ENCODE measurements around the gene NRXN3. TPM values are rescaled to one million over a fixed set of nuclear protein-coding genes. Genes with fewer than 3 reads are reported as not detected.

The NRXN3 gene
- total and polyA plus RNA-seq, 11 donors, result 0.19 to 2.2 (median 1.1) TPM

DNA sequence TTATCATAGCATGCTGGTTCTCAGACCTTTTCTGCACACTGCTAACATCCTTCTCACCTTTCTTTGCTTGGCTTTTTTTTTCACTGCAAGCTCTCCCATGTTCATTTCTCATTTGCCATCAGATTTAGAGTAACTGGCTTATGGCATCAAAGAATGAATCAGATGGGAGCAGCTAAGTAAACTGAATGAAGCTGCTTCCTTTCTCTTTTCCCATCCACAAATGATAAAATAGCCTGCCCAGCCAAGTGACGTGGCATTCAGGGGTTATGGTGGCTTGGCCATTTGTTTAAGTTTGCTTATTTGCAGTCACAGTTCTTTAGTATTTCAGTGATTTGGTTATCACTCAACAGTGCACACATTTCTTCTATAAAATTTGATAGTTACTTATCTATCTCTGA is 1332.6 kb downstream of the NRXN3 start:
- 50 to 71% (median 67%) methylated on average over 1 of the region's 1 CpG for WGBS, 4 donors
- TF ChIP-seq POLR2A (IDR thresholded peaks at IDR 0.05), result no peak
- TF ChIP-seq, protein P1, sequence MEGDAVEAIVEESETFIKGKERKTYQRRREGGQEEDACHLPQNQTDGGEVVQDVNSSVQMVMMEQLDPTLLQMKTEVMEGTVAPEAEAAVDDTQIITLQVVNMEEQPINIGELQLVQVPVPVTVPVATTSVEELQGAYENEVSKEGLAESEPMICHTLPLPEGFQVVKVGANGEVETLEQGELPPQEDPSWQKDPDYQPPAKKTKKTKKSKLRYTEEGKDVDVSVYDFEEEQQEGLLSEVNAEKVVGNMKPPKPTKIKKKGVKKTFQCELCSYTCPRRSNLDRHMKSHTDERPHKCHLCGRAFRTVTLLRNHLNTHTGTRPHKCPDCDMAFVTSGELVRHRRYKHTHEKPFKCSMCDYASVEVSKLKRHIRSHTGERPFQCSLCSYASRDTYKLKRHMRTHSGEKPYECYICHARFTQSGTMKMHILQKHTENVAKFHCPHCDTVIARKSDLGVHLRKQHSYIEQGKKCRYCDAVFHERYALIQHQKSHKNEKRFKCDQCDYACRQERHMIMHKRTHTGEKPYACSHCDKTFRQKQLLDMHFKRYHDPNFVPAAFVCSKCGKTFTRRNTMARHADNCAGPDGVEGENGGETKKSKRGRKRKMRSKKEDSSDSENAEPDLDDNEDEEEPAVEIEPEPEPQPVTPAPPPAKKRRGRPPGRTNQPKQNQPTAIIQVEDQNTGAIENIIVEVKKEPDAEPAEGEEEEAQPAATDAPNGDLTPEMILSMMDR (IDR thresholded peaks at IDR 0.05), result no peak
- Histone ChIP-seq H3K9me3 (no peaks in the 10 kb centered on the region), H3K36me3 (no peaks in the 10 kb centered on the region), H3K4me3 (no peak overlapping the region), H3K4me1 (peaks cover 0 to 4% (median 0%) of the 10 kb centered on the region in 12 donors), H3K27me3 (no peaks in the 10 kb centered on the region), H3K27ac (no peak overlapping the region)
- DNase-seq (no peak), ATAC-seq (no peak)
- intact Hi-C loops (cut with DNase I), result no loop called here

DNA sequence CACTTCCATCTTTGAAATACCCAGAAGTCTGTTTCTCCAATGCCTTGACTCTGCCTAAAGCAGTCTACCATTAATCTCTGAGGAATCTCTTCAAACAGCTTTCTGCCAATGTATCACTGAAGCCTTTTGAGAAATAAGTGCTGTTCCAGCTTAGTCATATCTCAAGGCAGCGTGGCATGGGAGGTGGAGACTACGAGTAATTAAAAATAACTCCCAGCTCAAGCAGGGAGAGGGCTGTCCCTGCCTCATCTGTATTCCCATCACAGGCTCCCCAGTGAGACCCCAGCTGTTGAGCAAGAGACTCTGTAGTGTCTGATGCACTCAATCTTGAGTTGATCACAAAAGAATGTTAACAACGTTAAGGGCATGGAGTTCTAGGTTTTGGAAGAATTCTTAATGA is 1340.5 kb downstream of the NRXN3 start:
- no peak for TF ChIP-seq POLR2A (IDR thresholded peaks at IDR 0.05)
- TF ChIP-seq, protein P1 (IDR thresholded peaks at IDR 0.05), result no peak
- WGBS, 4 donors, result 17 to 47% (median 25%) methylated on average over 3 of the region's 3 CpGs
- no peaks in the 10 kb centered on the region for H3K9me3 ChIP-seq
- no peak for ATAC-seq
- intact Hi-C loops (cut with DNase I), result no loop called here
- no peak overlapping the region for H3K4me3 ChIP-seq
- no peaks in the 10 kb centered on the region for H3K36me3 ChIP-seq
- H3K4me1 ChIP-seq, result no peaks in the 10 kb centered on the region
- no peak for DNase-seq
- no peaks in the 10 kb centered on the region for H3K27me3 ChIP-seq
- no peak overlapping the region for H3K27ac ChIP-seq

DNA sequence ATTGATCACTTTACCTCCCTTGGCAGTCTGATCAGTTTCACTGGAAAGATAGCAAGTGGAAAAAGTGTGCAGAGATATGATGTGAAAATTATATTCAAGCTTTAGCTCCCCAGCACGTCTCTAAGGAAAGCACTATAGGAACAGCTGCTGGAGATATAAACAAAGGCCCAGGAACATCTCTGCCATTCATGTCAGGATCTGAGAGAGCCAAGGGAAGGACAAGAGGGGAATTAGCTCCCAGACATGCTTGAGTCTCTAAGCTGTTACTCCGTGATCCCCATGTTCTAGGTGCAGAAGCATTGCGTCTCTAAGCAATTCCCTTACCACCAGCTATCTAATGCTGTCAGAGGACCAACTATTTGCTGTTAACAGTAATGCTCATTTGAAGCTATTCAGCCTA is 1341.0 kb downstream of the NRXN3 start:
- Histone ChIP-seq H3K36me3 (no peaks in the 10 kb centered on the region), H3K4me1 (no peaks in the 10 kb centered on the region), H3K9me3 (no peaks in the 10 kb centered on the region), H3K27ac (no peak overlapping the region), H3K4me3 (no peak overlapping the region), H3K27me3 (no peaks in the 10 kb centered on the region)
- 64 to 90% (median 75%) methylated on average over 3 of the region's 3 CpGs for WGBS, 4 donors
- ATAC-seq (no peak), DNase-seq (no peak)
- TF ChIP-seq, protein P1 (IDR thresholded peaks at IDR 0.05), result no peak
- TF ChIP-seq POLR2A (IDR thresholded peaks at IDR 0.05), result no peak
- intact Hi-C loops (cut with DNase I), result no loop called here

DNA sequence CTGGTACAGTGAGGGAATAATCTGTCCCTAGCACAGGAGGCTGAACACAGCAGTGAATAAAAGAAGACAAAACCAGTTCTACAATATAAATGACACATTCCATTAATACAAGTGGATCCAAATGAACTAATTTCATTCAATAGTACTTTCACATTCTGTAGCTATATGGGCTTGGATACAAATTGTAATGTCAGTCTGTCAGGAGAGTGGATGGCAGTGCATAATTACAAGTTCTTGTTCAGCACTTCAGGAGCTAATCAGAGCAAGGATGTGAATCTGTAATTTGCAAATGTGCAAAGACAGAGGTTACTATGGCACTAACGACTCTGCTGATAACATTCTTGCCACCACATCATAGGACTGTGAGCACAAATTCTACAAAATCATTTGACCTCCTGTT is 1343.3 kb downstream of the NRXN3 start:
- WGBS, 4 donors, result 5 to 21% (median 19%) methylated on average over 1 of the region's 1 CpG
- ATAC-seq (no peak), DNase-seq (no peak)
- no peaks in the 10 kb centered on the region for H3K4me1 ChIP-seq
- no peak overlapping the region for H3K27ac ChIP-seq
- no peaks in the 10 kb centered on the region for H3K36me3 ChIP-seq
- intact Hi-C loops (cut with DNase I), result no loop called here
- H3K27me3 ChIP-seq, result no peaks in the 10 kb centered on the region
- H3K9me3 ChIP-seq, result no peaks in the 10 kb centered on the region
- H3K4me3 ChIP-seq, result no peak overlapping the region
- TF ChIP-seq POLR2A (IDR thresholded peaks at IDR 0.05), result no peak
- TF ChIP-seq, protein P1 (IDR thresholded peaks at IDR 0.05), result no peak

All from heart left ventricle (tissue), 16 donors.